ENCODE results near the gene CAMK2B.
A peak's percentile ranks its signal among the peaks of the same experiment; 100 is the strongest.

CAMK2B gene

GRCh38 chr7:44272981-44273380 is 52.4 kb downstream of the CAMK2B start:
- no peak for DNase-seq

- no peak for DNase-seq
Observed at GRCh38 chr7:44272456-44272855, 52.9 kb downstream of the CAMK2B start.

GRCh38 chr7:44269943-44270493 is 55.4 kb downstream of the CAMK2B start:
- DNase-seq, result no peak

DNA sequence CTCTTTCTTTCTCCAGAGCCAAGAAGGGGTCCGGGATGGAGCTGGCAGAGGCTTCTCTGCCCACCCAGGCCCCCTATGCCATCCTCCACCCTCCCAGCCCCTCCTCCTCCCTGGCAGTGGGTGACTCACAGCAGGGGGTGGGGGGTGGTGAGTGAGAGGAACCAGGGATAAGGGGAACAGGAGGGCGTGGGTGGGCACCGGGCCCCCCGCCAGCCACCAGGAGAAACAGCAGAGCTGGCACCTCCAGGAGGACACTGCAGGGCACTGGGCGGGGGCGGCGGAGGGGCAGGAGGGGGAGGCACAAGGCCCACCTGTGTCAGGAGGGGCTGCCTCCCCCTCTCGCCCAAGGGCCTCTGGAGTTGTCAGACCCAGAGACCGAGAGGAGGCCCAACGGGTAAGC is 56.0 kb downstream of the CAMK2B start:
- no peak for DNase-seq

DNA sequence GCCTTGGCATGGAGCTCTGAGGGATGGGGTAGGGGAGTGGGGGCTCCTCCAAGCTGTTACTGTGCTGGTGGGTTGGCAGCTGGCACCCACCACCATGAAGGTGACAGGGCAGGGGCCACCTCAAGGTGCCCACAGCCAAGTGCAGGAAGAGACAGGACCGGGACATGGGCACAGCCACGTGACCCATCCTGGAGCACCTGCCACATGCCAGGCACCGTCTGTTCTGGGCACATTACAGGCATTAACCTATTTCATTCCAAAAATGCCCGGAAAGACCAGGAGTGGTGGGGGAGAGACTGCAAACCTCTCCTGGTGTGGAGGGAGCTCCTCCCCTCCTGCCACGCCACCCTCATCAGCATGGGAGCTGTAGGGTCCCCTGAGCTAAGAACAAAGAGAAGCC is 56.7 kb downstream of the CAMK2B start:
- DNase-seq, result no peak

DNA sequence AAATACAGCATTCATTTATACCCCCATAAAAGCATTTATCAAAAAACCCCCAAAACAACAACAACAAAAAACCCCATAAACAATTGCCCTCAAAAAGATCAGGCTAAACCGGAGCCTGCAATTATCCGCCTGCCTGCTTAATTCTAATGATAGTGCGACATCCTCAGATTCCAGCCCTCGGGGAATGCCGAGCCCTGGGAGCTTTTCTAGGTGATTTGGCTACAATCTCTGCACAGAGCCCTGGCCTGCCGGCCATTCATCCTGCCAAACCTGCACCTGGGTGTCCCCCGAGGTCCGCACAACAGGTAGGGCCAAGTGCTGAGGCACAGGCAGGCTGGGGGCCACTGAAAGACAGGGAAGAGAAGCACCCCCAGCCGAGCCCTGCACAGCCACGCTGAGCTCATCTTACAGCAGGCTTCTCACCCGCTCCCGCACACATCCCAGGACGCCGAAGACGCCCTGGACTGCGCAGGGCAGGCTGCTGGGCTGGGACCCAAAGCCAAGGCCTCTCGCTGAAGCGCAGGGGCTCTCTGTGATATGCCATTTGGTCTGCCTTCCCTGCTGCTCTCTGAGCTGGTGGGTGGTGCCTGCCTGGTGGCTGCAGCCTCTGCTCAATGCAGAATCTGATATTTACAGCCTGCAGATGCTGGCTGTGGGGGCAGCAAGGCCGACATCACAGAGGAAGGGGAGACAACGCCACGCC is 57.5 kb downstream of the CAMK2B start:
- DNase-seq, result no peak

GRCh38 chr7:44267178-44267577 is 58.2 kb downstream of the CAMK2B start:
- no peak for DNase-seq

DNA sequence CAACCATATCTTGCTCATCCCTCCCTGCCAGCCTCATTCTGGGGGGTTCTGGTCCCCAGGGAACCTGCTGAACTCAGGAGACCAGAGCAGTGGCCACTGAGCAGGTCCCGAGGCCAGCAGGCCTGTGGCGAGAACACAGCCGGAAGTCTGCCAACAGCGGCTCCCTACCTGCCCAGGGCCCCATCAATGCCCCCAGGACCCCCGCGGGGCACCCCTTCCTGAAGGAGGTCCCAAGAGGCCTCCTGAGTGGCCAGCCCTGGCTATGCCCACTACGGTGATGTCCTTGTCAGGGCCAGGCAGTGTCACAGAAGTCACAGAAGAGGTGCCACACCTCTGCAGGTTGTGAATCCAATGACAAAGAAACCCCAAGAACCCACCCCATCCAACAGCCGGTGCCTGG is 58.9 kb downstream of the CAMK2B start:
- no peak for DNase-seq

DNA sequence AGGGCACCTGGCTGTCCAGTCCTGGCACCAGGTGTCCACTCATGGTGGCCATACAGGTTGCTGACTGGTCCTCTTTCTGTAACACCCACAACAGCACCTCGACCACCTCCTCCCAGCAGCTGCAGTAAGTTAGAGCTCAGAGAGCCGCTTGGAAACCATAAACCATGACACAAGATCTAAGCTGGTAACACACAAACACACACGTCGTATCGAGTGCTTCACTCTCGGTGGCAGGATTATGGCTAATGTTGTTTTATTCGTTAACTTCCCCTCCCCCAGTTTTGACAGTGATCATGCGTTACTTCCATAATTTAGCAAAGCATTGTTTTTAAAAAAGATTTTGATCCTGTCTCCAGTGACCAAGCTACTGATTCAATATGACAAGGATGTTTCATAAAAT is 59.7 kb downstream of the CAMK2B start:
- no peak for DNase-seq

GRCh38 chr7:44264221-44264931 is 61.0 kb downstream of the CAMK2B start:
- no peak for DNase-seq

GRCh38 chr7:44263326-44264082 is 61.9 kb downstream of the CAMK2B start:
- DNase-seq, result no peak

GRCh38 chr7:44262031-44262430 is 63.4 kb downstream of the CAMK2B start:
- DNase-seq, result no peak

DNA sequence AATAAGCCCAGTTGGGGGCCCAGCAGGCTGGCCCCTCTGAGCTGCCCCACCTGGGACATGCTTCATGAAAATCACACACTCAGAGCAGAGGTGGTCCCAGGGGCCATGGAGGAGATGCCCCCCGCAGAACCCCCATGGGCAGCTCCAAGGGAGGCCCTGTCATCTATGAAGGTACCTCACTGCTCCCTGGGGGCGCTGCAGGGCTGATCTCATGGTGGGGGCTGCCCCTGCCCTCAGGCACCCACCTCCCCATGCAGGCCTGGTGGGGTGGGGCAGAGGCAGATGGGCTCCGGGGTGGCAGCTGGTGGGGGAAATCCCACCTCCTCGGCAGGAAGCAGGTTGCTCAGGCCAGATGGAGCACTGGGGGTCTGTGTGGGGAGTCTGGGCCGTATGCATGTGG is 64.2 kb downstream of the CAMK2B start:
- DNase-seq, result no peak

DNA sequence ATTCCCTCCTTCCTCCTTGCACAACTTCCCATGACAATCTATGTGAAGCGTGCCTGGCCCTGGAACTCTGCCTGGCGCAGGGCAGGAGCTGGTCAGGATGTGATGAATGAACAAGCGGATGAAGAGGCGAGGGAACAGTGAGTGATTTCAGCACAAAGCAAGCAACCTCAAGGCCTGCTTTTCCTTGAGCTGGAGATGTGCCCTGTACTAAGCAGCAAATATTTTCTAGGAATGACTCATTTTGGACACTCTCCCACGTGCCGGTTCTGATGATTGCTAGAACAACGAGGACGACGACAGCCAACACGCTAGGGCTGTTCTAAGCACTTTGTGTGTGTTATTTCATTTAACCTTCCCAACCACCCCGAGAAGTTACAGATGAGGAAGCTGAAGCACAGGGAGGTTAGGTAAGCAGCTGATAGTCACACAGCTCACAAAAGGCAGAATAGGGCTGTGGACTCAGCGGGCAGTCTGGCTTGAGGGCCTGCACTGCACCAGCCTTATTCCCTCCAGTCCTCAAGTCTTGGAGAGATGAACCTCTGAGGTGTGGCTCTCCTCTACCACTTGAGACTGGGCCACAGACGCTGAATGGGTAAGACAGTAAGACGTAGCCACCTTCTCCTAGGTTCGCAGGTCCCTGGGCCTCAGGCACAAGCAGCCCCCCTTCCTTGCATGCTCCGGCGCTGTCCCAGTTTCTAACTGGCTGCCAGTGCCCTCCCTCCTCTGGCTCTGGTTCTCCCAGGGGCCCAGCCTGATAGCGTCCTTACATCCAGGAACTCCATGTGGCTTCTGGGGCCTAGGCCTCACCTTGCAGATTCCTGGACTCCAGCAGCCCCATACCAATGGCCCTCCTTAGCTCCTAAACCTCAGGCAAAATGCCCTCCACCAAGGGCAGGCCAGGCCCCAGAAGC is 65.6 kb downstream of the CAMK2B start:
- peak; percentile 94 for DNase-seq

- DNase-seq, result no peak
Observed at GRCh38 chr7:44258865-44259546, 66.4 kb downstream of the CAMK2B start.

GRCh38 chr7:44258423-44258760 is 67.0 kb downstream of the CAMK2B start:
- no peak for DNase-seq

DNA sequence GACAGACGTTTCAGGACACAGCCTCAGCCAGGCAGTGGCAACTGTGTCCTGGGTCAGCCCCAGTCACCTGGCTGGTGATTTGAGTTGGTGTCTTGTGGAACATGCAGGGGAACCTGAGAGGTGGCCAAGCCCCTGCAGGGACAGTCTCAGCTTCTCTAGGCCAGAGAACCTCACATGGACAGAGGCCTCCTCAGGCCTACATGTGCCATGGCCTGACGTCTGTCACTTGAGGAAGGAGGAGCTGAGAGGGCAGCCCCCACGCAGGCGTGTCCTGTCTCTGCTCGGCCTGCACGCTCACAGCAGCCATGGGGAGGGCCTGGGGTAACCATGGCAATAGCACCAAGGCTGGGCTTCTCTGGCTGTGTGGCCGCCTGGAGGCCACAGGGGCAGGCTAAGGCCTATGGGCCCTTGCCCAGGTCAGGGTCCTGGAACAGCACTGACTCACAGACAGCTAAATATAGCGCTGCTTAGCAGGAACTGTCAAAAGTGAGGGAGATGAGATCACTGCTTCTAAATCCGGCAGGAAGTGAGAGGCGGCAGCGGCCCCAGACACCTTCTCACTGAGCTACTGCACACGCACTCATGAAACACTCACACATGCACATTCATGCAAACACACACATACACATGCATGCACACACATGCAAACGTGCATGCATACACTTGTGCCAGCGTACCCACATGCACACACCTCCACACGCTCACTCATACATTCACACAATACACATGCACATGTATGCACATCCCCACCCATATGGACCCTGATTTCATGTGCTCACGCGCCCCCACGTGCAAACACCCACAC is 67.6 kb downstream of the CAMK2B start:
- DNase-seq, result peak; percentile 89

- DNase-seq, result no peak
Observed at GRCh38 chr7:44257213-44257612, 68.2 kb downstream of the CAMK2B start.

- DNase-seq, result no peak
Observed at GRCh38 chr7:44256459-44256858, 68.9 kb downstream of the CAMK2B start.

- DNase-seq, result no peak
Observed at GRCh38 chr7:44251881-44252280, 73.5 kb downstream of the CAMK2B start.

DNA sequence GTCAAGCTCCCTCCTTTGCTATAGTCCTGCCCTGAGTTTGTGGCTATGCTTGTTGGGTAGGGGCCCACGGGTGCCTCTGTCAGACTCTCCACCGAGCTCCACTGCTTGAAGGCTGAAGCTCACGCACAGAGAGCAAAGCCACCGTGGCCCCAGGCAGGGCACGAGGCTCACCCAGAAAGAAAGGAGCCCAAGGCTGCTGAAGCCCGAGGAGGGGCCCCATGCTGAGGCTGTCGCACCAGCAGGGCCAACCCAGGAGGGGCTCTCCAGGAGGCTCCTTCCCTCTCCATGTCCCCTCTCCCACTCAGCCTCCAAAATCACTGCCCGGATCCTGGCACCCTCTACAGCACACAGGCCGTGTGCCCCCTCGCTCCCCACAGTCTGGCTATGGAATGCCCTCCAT is 74.1 kb downstream of the CAMK2B start:
- DNase-seq, result no peak

Data from fibroblast of skin of right biceps (primary cell).